Measurements from ENCODE around the gene TRPV2.
A peak's percentile ranks its signal among the peaks of the same experiment; 100 is the strongest.
"Not testable (repeated sequence)": the region's sequence is repeated elsewhere in the genome, so short reads cannot be mapped to it uniquely, and the experiment has no call there.

TRPV2 gene, protein sequence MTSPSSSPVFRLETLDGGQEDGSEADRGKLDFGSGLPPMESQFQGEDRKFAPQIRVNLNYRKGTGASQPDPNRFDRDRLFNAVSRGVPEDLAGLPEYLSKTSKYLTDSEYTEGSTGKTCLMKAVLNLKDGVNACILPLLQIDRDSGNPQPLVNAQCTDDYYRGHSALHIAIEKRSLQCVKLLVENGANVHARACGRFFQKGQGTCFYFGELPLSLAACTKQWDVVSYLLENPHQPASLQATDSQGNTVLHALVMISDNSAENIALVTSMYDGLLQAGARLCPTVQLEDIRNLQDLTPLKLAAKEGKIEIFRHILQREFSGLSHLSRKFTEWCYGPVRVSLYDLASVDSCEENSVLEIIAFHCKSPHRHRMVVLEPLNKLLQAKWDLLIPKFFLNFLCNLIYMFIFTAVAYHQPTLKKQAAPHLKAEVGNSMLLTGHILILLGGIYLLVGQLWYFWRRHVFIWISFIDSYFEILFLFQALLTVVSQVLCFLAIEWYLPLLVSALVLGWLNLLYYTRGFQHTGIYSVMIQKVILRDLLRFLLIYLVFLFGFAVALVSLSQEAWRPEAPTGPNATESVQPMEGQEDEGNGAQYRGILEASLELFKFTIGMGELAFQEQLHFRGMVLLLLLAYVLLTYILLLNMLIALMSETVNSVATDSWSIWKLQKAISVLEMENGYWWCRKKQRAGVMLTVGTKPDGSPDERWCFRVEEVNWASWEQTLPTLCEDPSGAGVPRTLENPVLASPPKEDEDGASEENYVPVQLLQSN

DNA sequence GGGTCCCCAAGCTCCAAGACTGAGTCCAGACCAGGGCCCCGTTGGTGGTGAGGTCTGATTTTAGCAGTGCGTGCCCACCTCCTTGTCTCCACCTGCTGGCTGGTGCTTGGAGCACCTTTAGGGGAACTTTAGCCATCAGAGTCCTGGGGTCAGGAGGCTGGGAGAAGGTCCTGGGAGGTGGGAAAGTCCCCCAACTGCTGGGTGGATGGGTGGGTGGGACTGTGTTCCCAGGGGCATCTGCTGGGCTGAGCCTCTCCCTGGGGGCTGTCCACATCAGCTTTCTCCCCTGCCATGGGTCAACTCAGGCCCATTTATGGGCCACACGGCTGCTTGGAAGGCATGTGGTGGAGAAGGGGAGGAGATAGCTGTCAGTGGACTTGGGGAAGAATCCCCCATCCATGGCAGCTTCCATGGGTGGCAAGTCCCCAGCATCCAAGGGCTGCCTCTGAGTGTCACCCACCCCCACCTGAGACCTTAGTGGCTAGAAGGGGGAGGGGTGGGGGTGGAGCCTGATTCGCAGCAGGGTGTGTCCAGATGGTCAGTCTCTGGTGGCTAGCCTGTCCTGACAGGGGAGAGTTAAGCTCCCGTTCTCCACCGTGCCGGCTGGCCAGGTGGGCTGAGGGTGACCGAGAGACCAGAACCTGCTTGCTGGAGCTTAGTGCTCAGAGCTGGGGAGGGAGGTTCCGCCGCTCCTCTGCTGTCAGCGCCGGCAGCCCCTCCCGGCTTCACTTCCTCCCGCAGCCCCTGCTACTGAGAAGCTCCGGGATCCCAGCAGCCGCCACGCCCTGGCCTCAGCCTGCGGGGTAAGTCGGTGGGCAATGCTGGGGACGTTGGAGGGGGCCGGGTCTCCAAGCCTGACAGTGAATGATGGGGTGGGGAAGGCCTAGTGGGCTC lies at the start of gene TRPV2:
TRPV2 (plus strand) TSS at position 541 of the 894 bp plus-strand sequence. CDS start 2,098 bp downstream, outside the sequence.
- peak; percentile 72 for FAIRE-seq

DNA sequence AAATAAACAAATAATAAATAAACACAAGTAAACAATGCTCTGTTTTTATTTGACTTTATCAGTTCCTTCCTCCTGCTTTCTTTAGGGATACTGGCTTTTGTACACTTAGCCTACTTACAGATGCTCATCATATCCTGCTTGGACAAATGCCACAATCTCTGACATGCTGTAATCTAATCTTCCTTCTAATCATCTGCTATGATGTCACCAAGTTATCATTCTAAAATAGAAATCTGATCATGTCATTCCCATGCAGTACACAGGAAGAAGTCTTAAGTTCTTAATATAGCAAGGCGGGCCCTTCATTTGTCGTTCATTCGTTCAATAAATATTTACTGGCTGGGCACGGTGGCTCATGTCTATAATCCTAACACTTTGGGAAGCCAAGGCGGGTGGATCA lies 43.6 kb upstream of the TRPV2 start:
- DNase-seq (ENCODE audit: insufficient read length, low spot score): peak; percentile 67
- peak; percentile 28 for FAIRE-seq

More for the DNA sequence above, at the start of gene TRPV2:
- no peak for DNase-seq (ENCODE audit: insufficient read length, low spot score)

DNA sequence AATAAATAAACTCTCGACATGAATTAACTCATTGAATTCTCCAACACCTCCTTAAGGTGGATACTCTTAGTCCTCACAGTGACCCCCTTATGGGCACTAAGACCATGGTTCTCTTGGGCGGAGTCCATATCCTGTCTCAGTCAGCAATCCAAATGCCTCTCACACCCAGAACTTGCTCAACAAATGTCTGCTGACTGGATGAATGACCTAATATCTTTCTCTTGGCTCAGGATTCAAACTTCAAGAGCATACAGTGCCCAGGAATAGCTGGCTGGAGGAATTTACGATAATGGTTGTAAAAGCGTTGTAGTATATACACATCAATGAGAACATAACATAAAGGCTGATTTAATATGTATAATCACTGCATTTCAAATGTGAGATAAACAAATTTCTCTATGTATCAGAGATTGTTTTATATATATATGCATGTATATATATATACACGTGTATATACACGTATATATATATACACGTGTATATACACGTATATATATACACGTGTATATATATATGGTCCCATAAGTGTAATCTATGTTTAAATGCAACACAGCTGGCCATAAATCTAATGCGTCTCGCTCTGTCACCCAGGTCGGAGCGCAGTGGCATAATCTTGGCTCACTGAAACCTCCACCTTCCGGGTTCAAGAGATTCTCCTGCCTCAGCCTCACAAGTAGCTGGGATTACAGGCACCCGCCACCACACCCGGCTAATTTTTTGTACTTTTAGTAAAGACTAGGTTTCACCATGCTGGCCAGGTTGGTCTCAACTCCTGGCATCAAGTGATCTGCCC lies 41.0 kb upstream of the TRPV2 start:
- DNase-seq (ENCODE audit: insufficient read length, low spot score) (no peak), FAIRE-seq (no peak)

DNA sequence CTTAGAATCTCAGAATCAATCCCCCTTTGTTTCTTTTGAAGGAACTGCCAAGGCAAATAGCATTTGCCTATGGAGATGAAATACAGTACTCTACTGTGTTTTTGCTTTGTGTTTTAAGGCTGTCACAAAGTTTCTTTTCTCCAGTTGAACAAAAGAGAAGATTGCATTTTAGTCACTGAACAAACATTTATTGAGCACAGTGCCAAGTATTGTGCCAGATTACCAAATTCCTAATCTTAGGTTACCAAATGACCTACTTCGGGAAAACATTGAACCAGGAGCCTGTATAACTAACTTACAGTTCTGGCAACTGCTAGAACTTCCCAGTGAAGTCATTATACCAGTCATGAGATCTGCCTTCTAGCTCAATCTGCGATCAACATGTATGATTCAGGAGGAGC lies 37.4 kb upstream of the TRPV2 start:
- no peak for FAIRE-seq
- DNase-seq (ENCODE audit: insufficient read length, low spot score): no peak

DNA sequence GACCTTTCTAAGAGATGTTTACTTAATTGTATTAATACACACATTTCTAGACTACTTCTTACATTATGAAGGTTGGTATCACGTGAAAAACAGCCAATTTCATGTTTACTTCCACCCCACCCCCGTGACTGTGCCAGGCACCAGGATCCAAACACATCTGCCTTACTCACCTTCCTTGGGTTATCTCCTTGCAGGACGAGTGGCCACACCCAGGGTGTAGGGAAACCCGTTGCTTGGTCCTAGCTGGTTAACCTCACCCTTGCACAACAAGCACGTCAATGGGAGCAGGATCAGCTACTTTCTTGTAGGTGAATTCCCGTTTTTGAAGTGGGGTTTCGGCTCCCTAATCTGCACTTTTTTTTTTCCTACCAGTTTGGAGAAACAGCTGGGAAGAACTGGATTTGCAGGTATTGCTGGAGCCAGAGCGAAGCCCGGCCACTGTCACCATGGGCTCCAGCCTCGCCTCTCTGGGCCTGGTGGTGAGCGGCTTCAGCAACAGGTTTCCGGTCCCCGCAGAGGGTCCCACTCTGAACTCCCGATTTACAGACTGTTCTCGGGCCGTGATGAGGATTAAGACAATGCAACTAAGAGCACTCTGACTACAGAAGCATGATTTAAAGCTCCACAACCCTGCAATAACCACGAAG lies 36.6 kb upstream of the TRPV2 start:
- DNase-seq (ENCODE audit: insufficient read length, low spot score) (no peak), FAIRE-seq (peak; percentile 49)

DNA sequence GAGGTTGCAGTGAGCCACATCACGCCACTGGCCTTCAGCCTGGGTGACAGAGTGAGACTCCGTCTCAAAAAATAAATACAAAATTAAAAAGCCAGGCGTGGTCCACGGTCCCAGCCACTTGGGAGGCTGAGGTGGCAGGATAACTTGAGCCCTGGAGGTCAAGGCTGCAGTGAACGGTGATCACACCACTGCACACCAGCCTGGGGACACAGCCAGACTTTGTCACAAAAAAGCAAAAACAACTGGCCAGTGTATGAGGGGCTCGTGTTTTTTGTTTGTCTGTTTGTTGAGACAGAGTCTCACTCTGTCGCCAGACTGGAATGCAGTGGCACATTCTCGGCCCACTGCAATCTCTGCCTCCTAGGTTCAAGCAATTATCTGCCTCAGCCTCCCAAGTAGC lies 35.7 kb upstream of the TRPV2 start:
- FAIRE-seq (no peak), DNase-seq (ENCODE audit: insufficient read length, low spot score) (no peak)

DNA sequence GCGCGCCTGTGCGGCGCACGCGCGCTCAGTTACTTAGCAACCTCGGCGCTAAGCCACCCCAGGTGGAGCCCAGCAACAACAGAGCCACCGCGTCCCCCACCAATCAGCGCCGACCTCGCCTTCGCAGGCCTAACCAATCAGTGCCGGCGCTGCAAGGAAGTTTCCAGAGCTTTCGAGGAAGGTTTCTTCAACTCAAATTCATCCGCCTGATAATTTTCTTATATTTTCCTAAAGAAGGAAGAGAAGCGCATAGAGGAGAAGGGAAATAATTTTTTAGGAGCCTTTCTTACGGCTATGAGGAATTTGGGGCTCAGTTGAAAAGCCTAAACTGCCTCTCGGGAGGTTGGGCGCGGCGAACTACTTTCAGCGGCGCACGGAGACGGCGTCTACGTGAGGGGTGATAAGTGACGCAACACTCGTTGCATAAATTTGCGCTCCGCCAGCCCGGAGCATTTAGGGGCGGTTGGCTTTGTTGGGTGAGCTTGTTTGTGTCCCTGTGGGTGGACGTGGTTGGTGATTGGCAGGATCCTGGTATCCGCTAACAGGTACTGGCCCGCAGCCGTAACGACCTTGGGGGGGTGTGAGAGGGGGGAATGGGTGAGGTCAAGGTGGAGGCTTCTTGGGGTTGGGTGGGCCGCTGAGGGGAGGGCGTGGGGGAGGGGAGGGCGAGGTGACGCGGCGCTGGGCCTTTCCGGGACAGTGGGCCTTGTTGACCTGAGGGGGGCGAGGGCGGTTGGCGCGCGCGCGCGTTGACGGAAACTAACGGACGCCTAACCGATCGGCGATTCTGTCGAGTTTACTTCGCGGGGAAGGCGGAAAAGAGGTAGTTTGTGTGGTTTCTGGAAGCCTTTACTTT lies 34.5 kb upstream of the TRPV2 start, which contains the start of gene UBB:
UBB (plus strand) TSS at position 452 of the 856 bp plus-strand sequence. CDS start 817 bp downstream, outside the sequence.
- FAIRE-seq (peak; percentile 93), DNase-seq (ENCODE audit: insufficient read length, low spot score) (peak; percentile 99)

DNA sequence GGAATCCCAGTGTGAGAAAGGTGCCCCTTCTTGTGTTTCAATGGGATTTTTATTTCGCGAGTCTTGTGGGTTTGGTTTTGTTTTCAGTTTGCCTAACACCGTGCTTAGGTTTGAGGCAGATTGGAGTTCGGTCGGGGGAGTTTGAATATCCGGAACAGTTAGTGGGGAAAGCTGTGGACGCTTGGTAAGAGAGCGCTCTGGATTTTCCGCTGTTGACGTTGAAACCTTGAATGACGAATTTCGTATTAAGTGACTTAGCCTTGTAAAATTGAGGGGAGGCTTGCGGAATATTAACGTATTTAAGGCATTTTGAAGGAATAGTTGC lies 33.9 kb upstream of the TRPV2 start:
- no peak for FAIRE-seq
- DNase-seq (ENCODE audit: insufficient read length, low spot score): no peak

DNA sequence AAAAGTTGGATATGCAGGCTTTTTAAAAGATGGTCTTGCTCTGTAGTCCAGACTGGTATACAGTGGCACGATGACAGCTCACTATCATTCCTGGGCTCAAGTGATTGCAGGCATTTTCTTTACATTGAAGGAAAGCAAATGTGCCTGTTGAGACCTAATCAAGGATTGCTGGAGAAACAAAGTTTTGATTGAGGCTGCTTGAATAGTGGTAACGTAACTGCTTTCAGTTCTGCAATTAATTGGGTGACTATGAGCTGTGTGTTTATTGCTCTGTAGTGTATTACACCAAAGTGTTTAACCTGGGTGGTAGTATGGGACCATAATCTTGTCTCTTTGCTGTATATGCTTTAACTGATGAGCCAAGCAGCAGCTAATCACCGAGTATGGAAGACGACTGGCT lies 32.2 kb upstream of the TRPV2 start:
- no peak for DNase-seq (ENCODE audit: insufficient read length, low spot score)
- no peak for FAIRE-seq

DNA sequence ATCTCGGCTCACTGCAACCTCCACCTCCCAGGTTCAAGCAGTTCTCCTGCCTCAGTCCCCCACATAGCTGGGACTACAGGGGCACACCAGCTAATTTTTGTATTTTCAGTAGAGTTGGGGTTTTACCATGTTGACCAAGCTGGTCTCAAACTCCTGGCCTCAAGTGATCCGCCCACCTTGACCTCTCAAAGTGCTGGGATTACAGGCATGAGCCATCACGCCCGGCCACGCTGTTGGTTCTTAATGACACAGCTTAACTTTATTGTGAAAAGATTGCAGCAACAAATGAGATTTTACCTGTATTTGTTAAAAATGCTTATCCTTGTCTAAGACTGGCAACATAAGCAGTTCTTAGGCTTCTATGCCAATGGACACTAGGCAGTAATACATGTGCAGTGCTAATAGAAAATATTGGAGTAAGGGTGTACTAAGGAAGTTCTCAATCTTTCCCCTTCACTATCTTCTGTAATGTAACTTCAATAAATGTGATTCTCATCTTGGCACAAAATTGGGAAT lies 31.5 kb upstream of the TRPV2 start:
- FAIRE-seq (no peak), DNase-seq (ENCODE audit: insufficient read length, low spot score) (no peak)

DNA sequence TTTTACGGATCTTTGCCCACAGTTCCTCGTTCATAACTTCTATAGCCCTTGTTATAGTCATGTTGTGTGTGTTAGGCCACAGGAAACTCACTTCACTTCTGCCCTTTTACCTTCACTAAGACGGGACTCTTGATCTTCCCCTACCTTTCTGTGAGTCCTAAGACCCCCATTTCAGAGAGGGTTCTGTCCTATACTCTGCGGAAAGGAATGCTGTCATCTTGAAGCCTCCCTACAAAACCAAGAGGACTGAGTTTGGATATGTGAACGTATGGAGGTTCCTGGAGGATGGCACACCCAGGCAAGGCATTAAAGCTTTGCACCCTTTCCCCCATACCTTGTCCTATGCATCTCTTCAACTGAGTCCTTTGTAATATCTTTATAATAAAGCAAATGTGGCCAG lies 30.8 kb upstream of the TRPV2 start:
- FAIRE-seq: no peak
- no peak for DNase-seq (ENCODE audit: insufficient read length, low spot score)

DNA sequence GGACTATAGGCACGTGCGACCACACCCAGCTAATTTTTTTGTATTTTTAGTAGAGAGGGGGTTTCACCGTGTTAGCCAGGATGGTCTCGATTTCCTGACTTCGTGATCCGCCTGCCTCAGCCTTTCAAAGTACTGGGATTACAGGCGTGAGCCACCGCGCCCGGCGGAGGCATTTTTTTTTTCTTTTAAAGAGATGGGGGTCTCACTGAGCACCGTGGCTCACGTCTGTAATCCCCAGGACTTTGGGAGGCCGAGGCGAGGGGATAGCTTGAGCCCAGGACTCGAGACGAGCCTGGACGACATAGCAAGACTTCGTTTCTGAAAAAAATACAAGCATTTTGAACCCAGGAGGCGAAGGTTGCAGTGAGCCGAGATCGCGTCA lies 29.3 kb upstream of the TRPV2 start:
- DNase-seq (ENCODE audit: insufficient read length, low spot score); FAIRE-seq: not testable (repeated sequence)

DNA sequence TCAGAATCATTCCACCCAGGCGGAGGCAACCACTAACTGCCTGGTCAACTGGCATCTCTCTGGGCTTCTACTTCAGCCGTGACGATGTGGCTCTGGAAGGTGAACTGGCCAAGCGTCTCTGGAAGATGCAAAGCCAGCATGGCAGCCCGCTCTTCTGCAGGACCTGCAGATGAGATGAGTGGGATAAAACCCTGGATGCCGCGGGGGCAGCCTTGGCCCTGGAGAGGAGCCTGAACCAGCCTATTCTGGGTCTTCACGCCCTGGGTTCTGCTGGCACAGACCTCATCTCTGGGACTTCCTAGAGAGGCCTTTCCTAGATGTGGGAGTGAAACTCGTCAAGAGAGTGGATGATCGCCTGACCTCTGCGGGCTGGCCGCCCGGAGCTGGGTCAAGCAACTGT lies 23.9 kb upstream of the TRPV2 start:
- DNase-seq (ENCODE audit: insufficient read length, low spot score): no peak
- no peak for FAIRE-seq

DNA sequence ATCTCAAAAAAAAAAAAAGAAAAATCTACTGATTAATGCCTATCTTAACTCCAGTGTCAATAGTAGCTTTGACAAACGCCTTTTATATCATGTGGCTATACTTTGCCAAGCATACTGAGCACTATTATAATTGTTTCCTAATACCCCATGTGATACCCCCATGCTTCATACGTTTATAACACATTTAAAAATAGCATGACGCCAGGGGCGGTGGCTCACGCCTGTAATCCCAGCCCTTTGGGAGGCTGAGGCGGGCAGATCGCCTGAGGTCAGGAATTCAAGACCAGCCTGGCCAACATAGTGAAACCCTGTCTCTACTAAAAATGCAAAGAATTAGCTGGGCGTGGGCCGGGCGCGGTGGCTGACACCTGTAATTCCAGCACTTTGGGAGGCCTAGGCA lies 22.9 kb upstream of the TRPV2 start:
- DNase-seq (ENCODE audit: insufficient read length, low spot score); FAIRE-seq: not testable (repeated sequence)

DNA sequence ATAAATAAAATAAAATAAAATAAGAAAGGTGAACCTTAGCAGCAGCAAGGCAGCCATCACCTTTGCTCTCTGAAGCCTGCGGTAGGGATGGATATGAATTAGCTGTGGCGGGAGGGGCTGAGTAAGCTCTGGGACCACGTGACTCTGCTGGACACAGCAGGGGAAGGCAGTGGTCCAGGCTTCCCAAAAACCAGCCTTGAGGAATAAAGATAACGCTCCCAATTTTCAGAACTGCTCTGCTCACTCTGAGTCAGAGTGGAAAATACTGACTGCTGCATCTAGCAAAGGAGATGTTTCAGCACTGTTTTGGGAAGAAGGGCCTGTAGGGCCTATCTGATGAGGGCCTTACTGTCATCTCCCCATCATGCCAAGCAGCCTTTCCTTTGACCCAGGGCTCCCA lies 19.5 kb upstream of the TRPV2 start:
- peak; percentile 63 for FAIRE-seq
- DNase-seq (ENCODE audit: insufficient read length, low spot score): not testable (repeated sequence)

DNA sequence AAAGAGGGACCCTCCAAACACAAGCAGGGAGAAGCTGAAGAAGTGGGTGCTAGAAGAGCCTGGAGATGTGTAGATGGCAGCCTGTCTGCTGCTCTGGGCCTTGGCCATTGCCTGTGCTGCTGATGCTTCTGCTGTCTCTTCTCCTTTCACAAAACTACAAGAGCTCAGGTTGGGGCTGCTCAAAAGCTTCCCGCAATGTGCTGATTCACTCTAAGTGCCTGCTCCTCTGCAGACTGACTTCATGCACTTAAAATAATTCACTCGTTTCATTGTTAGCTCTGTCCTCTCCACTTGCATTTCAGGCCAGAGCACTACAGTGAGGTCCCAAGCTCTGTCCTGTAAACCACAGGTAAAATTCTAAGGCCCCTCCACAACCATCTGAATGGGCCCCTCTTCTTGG lies 18.7 kb upstream of the TRPV2 start:
- not testable (repeated sequence) for DNase-seq (ENCODE audit: insufficient read length, low spot score); FAIRE-seq

DNA sequence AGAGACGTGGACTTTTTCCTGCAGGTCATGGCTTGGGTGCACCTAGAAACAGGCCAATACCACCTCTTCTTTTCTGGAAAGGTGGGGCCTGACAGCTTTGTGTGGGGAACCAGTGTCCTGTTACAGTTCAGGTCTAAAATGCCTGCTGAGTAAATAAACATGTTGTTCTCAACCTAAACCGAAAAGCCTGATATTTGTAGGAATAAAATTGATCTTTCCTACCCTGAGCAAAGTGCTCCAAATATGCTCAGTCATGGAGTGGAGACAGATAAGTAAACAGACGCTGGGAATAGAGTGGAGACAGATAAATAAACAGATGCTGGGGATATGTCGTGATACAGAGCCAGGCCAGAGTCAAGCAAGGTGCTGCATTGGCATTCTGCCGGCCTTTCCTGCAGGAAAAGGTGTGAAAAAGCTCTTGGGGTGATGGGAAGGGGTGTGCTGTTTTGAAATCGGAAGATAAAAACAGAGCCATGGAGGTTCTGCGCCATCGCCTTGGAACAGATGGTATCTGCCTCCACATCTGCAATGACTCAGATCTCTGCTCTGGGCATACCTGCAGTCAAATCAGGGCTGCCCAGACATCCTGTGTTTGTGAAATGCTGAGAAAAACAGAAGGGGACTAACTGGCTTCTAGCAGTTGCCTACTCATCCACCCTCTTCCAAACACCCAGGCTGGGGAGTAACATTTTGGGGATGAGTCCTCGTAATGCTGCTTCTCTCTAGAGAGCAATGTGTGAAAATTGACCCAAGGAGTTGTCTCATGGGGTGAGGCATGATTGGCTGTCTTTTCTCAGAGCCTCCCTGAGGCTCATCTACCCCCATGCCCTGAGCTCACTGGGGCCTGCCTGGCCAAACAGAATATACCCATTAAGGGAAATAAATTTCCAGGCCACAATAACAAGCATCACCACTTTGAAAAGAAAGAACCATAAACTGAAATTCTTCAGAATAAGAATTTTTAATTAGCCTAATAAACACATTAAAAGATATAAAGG lies 16.8 kb upstream of the TRPV2 start:
- DNase-seq (ENCODE audit: insufficient read length, low spot score) (no peak), FAIRE-seq (no peak)
